Spleen (tissue), 7 donors: ENCODE results near the gene MEGF6.

Source experiments
- POLR2A ChIP-seq, 3 donors: fragments of 450-650 bp; IDR thresholded peaks; one replicate each; pipeline ENCODE4 v1.5.1; 2017; ENCODE audit warnings: antibody characterized with exemption in 3 of 3, mild to moderate bottlenecking in 1 of 3
- POLR2AphosphoS5 ChIP-seq, 3 donors: sonication (generic); formaldehyde crosslinking; IDR thresholded peaks; one replicate each; pipeline ENCODE4 v1.5.1; 2017; ENCODE audit warnings: antibody characterized with exemption in 3 of 3
- TF ChIP-seq, protein P1 (sequence below), 11 experiments: fragments of 200-600 bp in 7 of 11; fragments of 450-650 bp in 4 of 11; sonication (generic) in 4 of 11; IDR thresholded peaks in 8 of 11; conservative IDR thresholded peaks in 3 of 11; 1 replicate in 7 of 11; 2 replicates in 4 of 11; pipeline versions ENCODE4 v1.4.0 to v1.8.0; 2016 to 2021; ENCODE audit warnings: antibody characterized with exemption in 11 of 11, inconsistent platforms in 4 of 11, mild to moderate bottlenecking in 1 of 11
- donor health status: DM: no; HTN: no; CAD: no; lungs with moderate emphysema.
- donor health status: DM: no; HTN: no; CAD: no.
- donor health status: DM: no; HTN: no; CAD: no.

GRCh38 chr1:3530926-3531818 is 80.1 kb downstream of the MEGF6 start:
- TF ChIP-seq, protein P1, sequence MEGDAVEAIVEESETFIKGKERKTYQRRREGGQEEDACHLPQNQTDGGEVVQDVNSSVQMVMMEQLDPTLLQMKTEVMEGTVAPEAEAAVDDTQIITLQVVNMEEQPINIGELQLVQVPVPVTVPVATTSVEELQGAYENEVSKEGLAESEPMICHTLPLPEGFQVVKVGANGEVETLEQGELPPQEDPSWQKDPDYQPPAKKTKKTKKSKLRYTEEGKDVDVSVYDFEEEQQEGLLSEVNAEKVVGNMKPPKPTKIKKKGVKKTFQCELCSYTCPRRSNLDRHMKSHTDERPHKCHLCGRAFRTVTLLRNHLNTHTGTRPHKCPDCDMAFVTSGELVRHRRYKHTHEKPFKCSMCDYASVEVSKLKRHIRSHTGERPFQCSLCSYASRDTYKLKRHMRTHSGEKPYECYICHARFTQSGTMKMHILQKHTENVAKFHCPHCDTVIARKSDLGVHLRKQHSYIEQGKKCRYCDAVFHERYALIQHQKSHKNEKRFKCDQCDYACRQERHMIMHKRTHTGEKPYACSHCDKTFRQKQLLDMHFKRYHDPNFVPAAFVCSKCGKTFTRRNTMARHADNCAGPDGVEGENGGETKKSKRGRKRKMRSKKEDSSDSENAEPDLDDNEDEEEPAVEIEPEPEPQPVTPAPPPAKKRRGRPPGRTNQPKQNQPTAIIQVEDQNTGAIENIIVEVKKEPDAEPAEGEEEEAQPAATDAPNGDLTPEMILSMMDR (IDR thresholded peaks at IDR 0.05 in 8 of 11, conservative IDR thresholded peaks at IDR 0.05 in 3 of 11): no peak
- TF ChIP-seq POLR2AphosphoS5 (IDR thresholded peaks at IDR 0.05) (peak; percentile 57 to 68 (median 68)), POLR2A (IDR thresholded peaks at IDR 0.05) (no peak)
